Left kidney (tissue), 8 donors: Measurements from ENCODE around the gene IKZF3. TPM values are rescaled to one million over a fixed set of nuclear protein-coding genes. Genes with fewer than 3 reads are reported as not detected.
"Not testable (repeated sequence)": the region's sequence is repeated elsewhere in the genome, so short reads cannot be mapped to it uniquely, and the experiment has no call there.

Experiments
- DNase-seq: peaks from one replicate; pipeline ENCODE4 v3.0.0-alpha.2; 2013
- long read RNA-seq, 8 donors: transcript quantifications; one replicate each; lab custom pipeline, GENCODE V29; 2026
- polyA plus RNA-seq: library from polyadenylated mRNA; unstranded; fragments of 120-200 nt; gene quantifications from one replicate; pipeline ENCODE4 v1.2.1, GENCODE V29; 2013; ENCODE audit not compliant: insufficient read length

The IKZF3 gene
- 0.37 TPM for polyA plus RNA-seq
- long read RNA-seq, donor 1: 0 reads
- long read RNA-seq, donor 2: 0 reads
- long read RNA-seq, donor 3: 0 reads
- long read RNA-seq, donor 4: 0 reads
- long read RNA-seq, donor 5: 0 reads
- long read RNA-seq, donor 6: 0 reads
- long read RNA-seq, donor 7: 0 reads
- long read RNA-seq, donor 8: 0 reads

DNA sequence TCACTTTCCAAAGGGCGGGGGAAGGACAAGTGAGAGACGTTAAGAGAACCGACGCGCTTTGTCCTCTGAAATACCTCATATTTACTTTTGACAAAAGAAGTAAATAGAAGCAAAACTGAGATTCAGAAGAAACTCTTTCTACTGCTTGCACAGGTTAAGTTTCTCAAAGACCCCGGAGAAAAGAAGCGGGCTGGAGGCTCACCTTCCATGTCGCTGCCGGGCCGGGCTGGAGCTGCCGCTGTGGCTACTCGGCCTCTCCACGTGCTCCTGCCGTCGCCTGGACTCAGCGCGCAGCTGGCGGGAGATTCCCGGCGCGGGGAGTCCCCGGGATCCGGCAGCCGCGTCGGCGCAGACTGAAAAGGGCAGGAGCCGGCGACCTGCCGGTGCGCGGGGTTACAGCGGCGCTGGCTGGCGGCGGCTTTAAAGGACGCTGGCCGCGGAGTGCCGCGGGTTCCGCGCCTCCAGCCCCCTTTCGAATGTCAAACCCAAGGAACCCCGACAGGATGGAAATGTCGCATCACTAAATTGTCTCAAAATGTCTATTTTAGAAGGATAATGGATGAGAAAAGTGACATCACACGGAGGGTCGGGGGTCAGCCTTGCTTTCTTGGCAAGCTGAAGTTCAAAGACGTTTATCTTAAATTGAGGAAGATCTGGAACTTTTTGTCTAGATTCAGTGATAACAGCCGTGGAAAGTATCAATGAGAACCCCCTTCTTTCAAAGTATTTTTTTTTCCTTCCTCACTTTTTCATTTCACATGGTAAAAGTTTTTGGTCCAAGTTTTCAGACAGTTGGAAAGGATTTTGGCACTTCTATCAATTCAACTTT is at the start of gene IKZF3:
TSS of gene IKZF3 (minus strand) at position 395 of the 829 bp plus-strand sequence. CDS start at position 209, 186 bp downstream.
- DNase-seq: peak; percentile 53

- no peak for DNase-seq
Observed at GRCh38 chr17:39908789-39909352, 44.8 kb upstream of the IKZF3 start.

- no peak for DNase-seq
Observed at GRCh38 chr17:39904990-39905288, 40.8 kb upstream of the IKZF3 start.

GRCh38 chr17:39903158-39903884 is 39.2 kb upstream of the IKZF3 start:
- DNase-seq: no peak

GRCh38 chr17:39902027-39902426 is 37.9 kb upstream of the IKZF3 start:
- not testable (repeated sequence) for DNase-seq

DNA sequence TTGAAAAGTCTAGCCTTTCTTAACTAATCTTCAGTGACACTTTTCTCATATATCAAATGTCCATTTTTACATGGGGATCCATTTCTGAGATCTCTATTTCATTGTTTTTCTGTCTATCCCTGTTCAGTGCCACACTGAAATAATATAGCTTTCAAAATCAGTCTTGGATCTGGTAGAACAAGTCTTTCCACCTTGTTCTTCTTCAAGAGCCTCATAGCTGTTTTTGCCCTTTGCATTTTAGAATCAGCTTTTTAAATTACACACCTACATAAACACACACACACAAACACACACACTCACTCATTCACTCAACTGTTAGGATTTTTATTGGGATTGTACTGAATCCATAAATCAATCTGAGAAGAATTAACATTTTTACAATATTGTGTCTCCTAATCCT is 35.1 kb upstream of the IKZF3 start:
- DNase-seq: no peak

GRCh38 chr17:39898088-39898487 is 34.0 kb upstream of the IKZF3 start:
- no peak for DNase-seq

DNA sequence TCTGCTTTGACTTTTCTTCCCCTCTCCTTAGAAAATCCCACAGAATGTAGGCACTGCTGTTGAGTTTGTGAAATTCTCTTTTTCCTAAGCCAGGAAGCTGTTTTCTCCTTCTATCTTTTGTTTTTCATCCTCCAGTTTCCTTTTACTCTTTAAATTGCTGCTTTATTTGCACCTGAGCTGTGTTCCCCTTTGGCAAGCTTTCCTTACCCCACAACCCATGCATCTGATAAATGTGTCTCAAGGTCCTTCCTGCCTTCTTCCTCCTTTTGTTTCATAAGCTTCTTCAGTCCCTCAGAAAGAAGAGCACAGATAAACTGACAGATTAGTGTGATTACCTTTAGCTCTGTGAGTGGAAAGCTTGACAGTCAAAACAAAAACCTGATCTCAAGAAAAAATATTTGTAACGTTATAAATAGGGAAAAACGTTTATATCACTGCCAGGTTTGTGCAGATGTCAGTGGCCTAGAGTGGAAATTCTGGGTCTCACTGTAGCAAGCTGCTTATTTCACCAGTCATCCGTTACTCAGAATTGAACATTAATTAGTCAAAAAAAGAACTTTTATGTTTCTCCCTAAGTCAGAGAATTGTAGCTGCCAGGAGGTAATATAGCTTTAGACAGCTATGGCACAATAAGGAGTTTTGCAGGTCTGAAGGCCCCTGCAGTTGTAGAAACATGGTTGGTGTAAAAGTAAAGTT is 30.7 kb upstream of the IKZF3 start:
- no peak for DNase-seq

GRCh38 chr17:39889200-39889599 is 25.1 kb upstream of the IKZF3 start:
- no peak for DNase-seq

DNA sequence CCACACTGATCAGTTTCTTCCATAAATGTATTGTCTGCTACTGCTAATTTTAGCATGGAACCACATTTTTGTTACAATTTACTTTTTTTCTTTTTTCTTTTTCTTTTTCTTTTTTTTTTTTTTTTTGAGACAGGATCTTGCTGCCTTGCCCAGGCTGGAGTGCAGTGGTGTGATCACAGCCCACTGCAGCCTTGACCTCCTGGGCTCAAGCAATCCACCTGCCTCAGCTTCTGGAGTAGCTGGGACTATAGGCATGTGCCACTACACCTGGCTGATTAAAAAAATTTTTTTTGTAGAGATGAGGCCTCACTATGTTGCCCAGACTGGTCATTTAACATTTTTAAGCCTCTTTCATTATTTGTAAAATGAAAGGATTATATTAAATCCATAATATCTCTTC is 23.0 kb upstream of the IKZF3 start:
- no peak for DNase-seq

GRCh38 chr17:39886102-39886501 is 22.0 kb upstream of the IKZF3 start:
- DNase-seq: not testable (repeated sequence)

- no peak for DNase-seq
Observed at GRCh38 chr17:39872751-39873150, 8.6 kb upstream of the IKZF3 start.

- DNase-seq: no peak
Observed at GRCh38 chr17:39871801-39872200, 7.7 kb upstream of the IKZF3 start.

DNA sequence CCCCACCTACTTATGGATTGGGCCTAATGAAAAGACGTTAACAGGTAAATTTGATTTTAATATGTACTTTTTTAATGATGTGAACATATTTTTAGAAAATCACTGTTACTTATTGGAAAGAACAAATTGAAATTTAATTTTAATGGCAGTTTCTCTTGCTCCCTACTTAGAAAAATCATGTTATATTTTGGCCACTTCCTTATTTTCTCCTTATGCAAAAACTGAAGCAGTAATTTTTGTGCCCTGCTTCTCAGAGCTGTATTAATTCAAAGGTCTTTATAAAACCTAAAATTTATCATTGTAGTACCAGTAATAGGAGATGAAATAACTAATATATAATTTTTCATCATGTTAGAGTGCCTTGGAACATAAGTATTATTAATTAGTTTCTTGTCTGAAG is 6.7 kb upstream of the IKZF3 start:
- DNase-seq: no peak

GRCh38 chr17:39868554-39868942 is 4.4 kb upstream of the IKZF3 start:
- DNase-seq: no peak

DNA sequence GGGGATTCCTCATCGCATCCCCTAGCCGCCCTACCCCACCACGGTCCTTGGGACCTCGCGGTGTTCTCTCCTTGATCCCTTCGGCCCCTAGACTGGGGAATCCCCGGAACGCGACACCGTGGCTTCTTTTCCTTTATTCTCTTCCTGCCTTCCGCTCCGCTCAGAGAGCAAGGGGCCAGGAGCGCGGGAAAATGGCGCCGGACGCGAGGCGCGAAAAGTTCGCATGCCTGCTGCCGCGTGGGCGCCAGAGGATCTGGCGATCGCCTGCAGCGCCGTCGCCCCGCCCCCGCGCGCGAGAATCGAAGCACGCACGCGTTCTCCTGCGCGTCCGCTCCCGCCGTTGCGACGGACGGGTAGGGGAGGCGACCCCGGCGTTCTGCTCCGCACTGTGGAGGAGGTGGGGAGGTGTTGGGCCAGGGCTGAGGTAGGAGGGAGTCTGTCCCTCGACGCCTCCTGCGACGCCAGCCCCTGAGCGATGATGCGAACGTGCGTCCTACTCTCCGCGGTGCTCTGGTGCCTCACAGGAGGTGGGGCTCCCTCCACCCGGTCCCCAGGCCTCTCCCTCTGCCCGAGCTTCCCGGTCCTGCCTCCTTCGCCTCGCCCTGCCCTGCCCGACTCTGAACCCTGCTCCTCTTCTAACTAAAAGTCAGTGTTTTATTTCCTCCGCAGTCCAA is 3.9 kb upstream of the IKZF3 start, which contains the start of gene ZPBP2:
TSS of gene ZPBP2 (plus strand) at position 323 of the 674 bp plus-strand sequence. CDS start at position 476, 153 bp downstream.
- no peak for DNase-seq

DNA sequence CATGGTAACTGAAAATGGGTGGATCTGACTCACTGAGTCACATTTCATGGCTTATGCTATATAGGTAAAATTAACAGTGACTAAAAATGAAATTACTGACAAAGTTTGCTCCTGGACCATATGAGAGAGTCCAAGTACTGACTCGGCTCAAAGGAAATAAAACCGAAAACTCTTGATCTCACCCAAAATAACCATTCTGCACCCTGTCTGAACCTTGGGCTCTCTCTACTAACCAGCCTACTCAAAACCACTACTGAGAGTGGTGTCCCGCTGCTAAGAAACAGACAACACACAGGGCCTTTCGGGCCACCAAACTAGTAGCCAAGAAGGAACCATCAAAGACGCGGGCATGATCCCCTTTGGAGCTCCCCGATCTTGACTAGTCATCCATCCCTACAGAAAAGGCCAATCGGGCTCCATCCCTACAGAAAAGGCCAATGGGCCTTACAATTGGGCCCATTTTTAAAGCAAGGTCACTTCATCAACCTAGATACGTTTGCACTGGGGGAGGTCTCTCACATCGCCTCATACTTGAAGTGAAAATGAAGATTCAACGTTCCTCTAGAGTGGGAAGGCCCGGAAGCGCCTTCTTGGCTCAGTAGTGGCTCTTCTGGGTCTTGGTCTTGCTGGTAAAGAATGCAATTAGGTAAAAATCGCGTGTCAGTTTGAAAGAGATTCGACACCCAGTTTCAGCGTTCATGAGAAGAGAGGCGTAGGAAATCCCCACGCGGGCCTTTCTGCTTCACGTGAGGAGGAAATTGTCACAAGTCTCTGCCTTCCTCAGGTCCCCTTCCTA is 3.2 kb upstream of the IKZF3 start:
- no peak for DNase-seq

DNA sequence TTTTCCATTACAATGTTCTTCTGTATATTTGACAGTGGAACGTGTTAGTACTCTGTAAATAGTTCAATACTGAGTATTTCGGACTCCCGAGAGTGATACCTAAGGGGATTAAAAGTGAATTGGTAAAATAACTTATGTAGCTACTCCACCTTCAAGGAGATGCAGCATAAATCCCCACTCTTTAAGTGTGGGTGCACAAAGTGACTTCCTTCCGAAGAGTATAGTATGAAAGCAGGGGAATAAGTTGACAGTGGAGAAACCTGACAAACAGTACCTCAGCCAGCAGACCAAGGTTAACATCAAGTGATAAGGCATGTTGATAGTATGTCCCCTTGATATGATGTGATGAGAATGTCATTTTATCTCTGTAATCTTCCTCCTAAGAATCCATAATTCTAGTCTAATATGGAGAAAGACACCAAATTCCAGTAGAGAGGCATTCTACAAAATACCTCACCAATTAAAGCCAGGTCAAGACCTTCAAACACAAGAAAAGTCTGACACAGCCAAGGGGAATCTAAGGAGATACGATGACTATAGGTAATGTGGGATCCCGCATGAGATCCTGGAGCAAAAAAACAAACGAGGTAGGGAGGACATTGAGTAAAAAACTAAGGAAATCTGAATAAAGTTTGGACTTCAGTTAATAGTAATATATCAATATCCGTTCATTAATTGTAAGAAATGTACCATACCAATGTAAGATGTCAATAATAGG is 2.1 kb upstream of the IKZF3 start:
- no peak for DNase-seq

GRCh38 chr17:39863244-39863917 is 731 bp downstream of the IKZF3 start:
- DNase-seq: no peak
